B cell (primary cell): ENCODE measurements around the gene AKAP9. TPM values are rescaled to one million over a fixed set of nuclear protein-coding genes. Genes with fewer than 3 reads are reported as not detected.

Experiments used
- ATAC-seq: fragments of 200-7000 bp; cut with Tn5 transposase; one replicate; pipeline ENCODE4 v1.10.0; 2021; ENCODE audit warnings: low read depth, mild to moderate bottlenecking, moderate number of reproducible peaks, moderate library complexity
- CTCF ChIA-PET: fragments of 350-600 bp; sonication (Branson Sonifier 250); formaldehyde crosslinking; loops from one replicate; lab custom pipeline; 2021; ENCODE audit warnings: antibody characterized with exemption, inconsistent platforms; lab: Charles Lee
- POLR2A ChIA-PET: fragments of 350-600 bp; sonication (Branson Sonifier 250); formaldehyde crosslinking; loops from one replicate; lab custom pipeline; 2021; ENCODE audit warnings: antibody characterized with exemption; lab: Charles Lee
- DNase-seq: peaks from one replicate; pipeline ENCODE4 v3.0.0; 2013
- H2AFZ ChIP-seq: 2 replicates; pipeline ENCODE4 v1.6.1; 2012; ENCODE audit warnings: mild to moderate bottlenecking, low read depth, low read length; ENCODE audit not compliant: insufficient read depth, poor library complexity, severe bottlenecking
- H3K27ac ChIP-seq, 2 donors: 1 replicate in 1 of 2; 2 replicates in 1 of 2; pipeline ENCODE4 v1.5.1; 2012 to 2013; ENCODE audit warnings: low read length in 2 of 2, mild to moderate bottlenecking in 2 of 2, moderate library complexity in 1 of 2
- H3K27me3 ChIP-seq, 4 experiments: fragments of 200-600 bp in 1 of 4; sonication (generic) in 1 of 4; replicated peaks in 1 of 4; 1 replicate in 2 of 4; 2 replicates in 2 of 4; pipeline versions ENCODE4 v1.6.1 to v1.7.0; 2013 to 2016; ENCODE audit warnings: low read length in 3 of 4, mild to moderate bottlenecking in 2 of 4, mixed read lengths in 1 of 4, moderate library complexity in 1 of 4; ENCODE audit not compliant: insufficient read depth in 4 of 4, control insufficient read depth in 3 of 4; ENCODE audit errors: control extremely low read depth in 1 of 4
- H3K36me3 ChIP-seq, 2 experiments: replicated peaks in 1 of 2; 1 replicate in 1 of 2; 2 replicates in 1 of 2; pipeline versions ENCODE4 v1.6.1 to v1.7.1; 2013; ENCODE audit warnings: low read length in 1 of 2; ENCODE audit not compliant: insufficient read depth in 2 of 2, control insufficient read depth in 1 of 2; ENCODE audit errors: control extremely low read depth in 1 of 2, extremely low read depth in 1 of 2
- H3K4me1 ChIP-seq, 2 donors: fragments of 200-600 bp in 1 of 2; sonication (generic) in 1 of 2; 1 replicate in 1 of 2; 2 replicates in 1 of 2; pipeline versions ENCODE4 v1.5.1 to v1.6.1; 2013 to 2017; ENCODE audit warnings: low read length in 2 of 2; ENCODE audit not compliant: control insufficient read depth in 2 of 2, insufficient read depth in 2 of 2
- H3K4me2 ChIP-seq: replicated peaks from 2 replicates; pipeline ENCODE3; 2012; ENCODE audit warnings: mild to moderate bottlenecking, low read depth, low read length; ENCODE audit not compliant: poor library complexity, severe bottlenecking
- H3K4me3 ChIP-seq, 5 experiments: fragments of 200-600 bp in 1 of 5; sonication (generic) in 1 of 5; 1 replicate in 3 of 5; 2 replicates in 2 of 5; pipeline versions ENCODE4 v1.5.1 to v1.7.0; 2011 to 2016; ENCODE audit warnings: low read length in 4 of 5, mild to moderate bottlenecking in 4 of 5, low read depth in 2 of 5, control low read depth in 1 of 5, moderate library complexity in 1 of 5; ENCODE audit not compliant: insufficient read depth in 1 of 5; ENCODE audit errors: control extremely low read depth in 1 of 5, extremely low read depth in 1 of 5
- H3K79me2 ChIP-seq: fragments of 200-600 bp; sonication (generic); one replicate; pipeline ENCODE4 v1.6.0; 2016; ENCODE audit warnings: low read length; ENCODE audit not compliant: control insufficient read depth, insufficient read depth
- H3K9ac ChIP-seq: fragments of 200-600 bp; sonication (generic); 2 replicates; pipeline ENCODE4 v1.6.1; 2017; ENCODE audit warnings: mild to moderate bottlenecking, low read length, moderate library complexity
- H3K9me3 ChIP-seq, 3 donors: one replicate each; pipeline versions ENCODE4 v1.6.1 to v1.7.1; 2013; ENCODE audit warnings: low read length in 2 of 3; ENCODE audit not compliant: control insufficient read depth in 2 of 3, insufficient read depth in 1 of 3; ENCODE audit errors: control extremely low read depth in 1 of 3
- H4K20me1 ChIP-seq: 2 replicates; pipeline ENCODE4 v1.6.0; 2012; ENCODE audit warnings: mild to moderate bottlenecking, low read length; ENCODE audit not compliant: insufficient read depth, control insufficient read depth, poor library complexity, severe bottlenecking
- H3K27ac Mint-ChIP-seq: one replicate; pipeline ENCODE4 v1.8.0; 2021; ENCODE audit warnings: mixed read lengths
- H3K27me3 Mint-ChIP-seq: one replicate; pipeline ENCODE4 v1.8.0; 2021; ENCODE audit warnings: mixed read lengths
- H3K4me1 Mint-ChIP-seq: one replicate; pipeline ENCODE4 v1.8.0; 2021; ENCODE audit warnings: mixed read lengths
- H3K4me3 Mint-ChIP-seq: one replicate; pipeline ENCODE4 v1.8.0; 2021; ENCODE audit warnings: mixed read lengths
- H3K9me3 Mint-ChIP-seq: one replicate; pipeline ENCODE4 v1.8.0; 2022; ENCODE audit warnings: mixed read lengths; ENCODE audit not compliant: insufficient read depth
- CTCF ChIP-seq: fragments of 200-600 bp; IDR thresholded peaks from one replicate; pipeline ENCODE4 v1.8.0; 2022; ENCODE audit warnings: antibody characterized with exemption, mild to moderate bottlenecking
- EZH2 ChIP-seq: IDR thresholded peaks from 2 replicates; pipeline ENCODE4 v1.6.1; 2012; ENCODE audit warnings: borderline replicate concordance, low read depth, mild to moderate bottlenecking, moderate library complexity, low read length; ENCODE audit not compliant: insufficient read depth, poor library complexity, severe bottlenecking
- WGBS: methylation state at CpG from one replicate; pipeline ENCODE4 v1.1.5; 2013; ENCODE audit warnings: missing lambda C conversion rate; ENCODE audit not compliant: insufficient coverage; 5-methylcytosine and 5-hydroxymethylcytosine counted together
- intact Hi-C: fragments of 100-400 bp; cut with micrococcal nuclease; formaldehyde crosslinking; loops from one replicate; pipeline ENCODE4 v1.10.0; 2022
- polyA plus RNA-seq: library from polyadenylated mRNA; depleted of rRNA; stranded (reverse); fragments of >200 nt; gene quantifications from 2 replicates; pipeline ENCODE4 v1.2.3, GENCODE V29; 2012
- total RNA-seq, 2 donors: library from RNA; stranded (reverse); fragments of 120-200 nt in 1 of 2; gene quantifications; 1 replicate in 1 of 2; 2 replicates in 1 of 2; pipeline versions ENCODE4 v1.2.3 to v1.2.4, GENCODE V29; 2013 to 2022

AKAP9 gene
- total and polyA plus RNA-seq, 2 donors (not counting 1 experiment from before 2014, with no cell fraction given): 19.3 to 106 TPM

- H3K36me3 ChIP-seq: peaks cover 3 to 27% of the 10 kb centered on the region in 2 experiments
- no peak overlapping the region for H3K4me2 ChIP-seq
- H3K27ac ChIP-seq: no peak overlapping the region
- H3K9ac ChIP-seq: no peak overlapping the region
- H3K9me3 Mint-ChIP-seq: no peaks in the 10 kb centered on the region
- no peak overlapping the region for H3K4me3 Mint-ChIP-seq
- intact Hi-C loops: no loop called here
- peaks cover 10% of the 10 kb centered on the region for H3K4me1 Mint-ChIP-seq
- WGBS: no CpG with 5 or more reads among the region's 2 CpGs
- ATAC-seq (no peak), DNase-seq (no peak)
- POLR2A ChIA-PET: no interaction called here
- no peaks in the 10 kb centered on the region for H4K20me1 ChIP-seq
- CTCF ChIA-PET: no interaction called here
- TF ChIP-seq CTCF: no peak
- TF ChIP-seq EZH2: no peak
- H3K27ac Mint-ChIP-seq: no peak overlapping the region
- H3K9me3 ChIP-seq: no peaks in the 10 kb centered on the region
- peaks cover 5 to 10% of the 10 kb centered on the region in 2 donors for H3K4me1 ChIP-seq
- H3K79me2 ChIP-seq: no peaks in the 10 kb centered on the region
- no peaks in the 10 kb centered on the region for H3K27me3 Mint-ChIP-seq
- H3K4me3 ChIP-seq: no peak overlapping the region
- no peak overlapping the region for H2AFZ ChIP-seq
- no peaks in the 10 kb centered on the region for H3K27me3 ChIP-seq
Measured at GRCh38 chr7:92058899-92059298, 118.2 kb downstream of the AKAP9 start.

- H3K27ac Mint-ChIP-seq: no peak overlapping the region
- H3K9ac ChIP-seq: no peak overlapping the region
- H3K9me3 Mint-ChIP-seq: no peaks in the 10 kb centered on the region
- H2AFZ ChIP-seq: no peak overlapping the region
- H3K27ac ChIP-seq: no peak overlapping the region
- no peak overlapping the region for H3K4me2 ChIP-seq
- peaks cover 3 to 22% of the 10 kb centered on the region in 2 experiments for H3K36me3 ChIP-seq
- no peaks in the 10 kb centered on the region for H3K79me2 ChIP-seq
- H3K9me3 ChIP-seq: no peaks in the 10 kb centered on the region
- ChIA-PET CTCF (no interaction called here), POLR2A (no interaction called here)
- WGBS: 100% methylated on average over 2 of the region's 5 CpGs
- peaks cover 5 to 10% of the 10 kb centered on the region in 2 donors for H3K4me1 ChIP-seq
- no peak overlapping the region for H3K4me3 Mint-ChIP-seq
- H3K4me3 ChIP-seq: no peak overlapping the region
- intact Hi-C loops: no loop called here
- no peak for ATAC-seq
- TF ChIP-seq CTCF (no peak), EZH2 (no peak)
- DNase-seq: no peak
- peaks cover 10% of the 10 kb centered on the region for H3K4me1 Mint-ChIP-seq
- no peaks in the 10 kb centered on the region for H3K27me3 ChIP-seq
- H3K27me3 Mint-ChIP-seq: no peaks in the 10 kb centered on the region
- no peaks in the 10 kb centered on the region for H4K20me1 ChIP-seq
Measured at GRCh38 chr7:92061154-92061553, 120.5 kb downstream of the AKAP9 start.
